ENCODE data around the gene B4GALT4.

B4GALT4 gene

GRCh38 chr3:119238363-119238762 is 2.3 kb downstream of the B4GALT4 start:
- in situ Hi-C loops (cut with HindIII; ENCODE audit: low sequenced_read_pairs): no loop called here

- in situ Hi-C loops (cut with HindIII; ENCODE audit: low sequenced_read_pairs): no loop called here
These were observed 3.4 kb downstream of the B4GALT4 start for GRCh38 chr3:119237299-119237698.

- in situ Hi-C loops (cut with HindIII; ENCODE audit: low sequenced_read_pairs): no loop called here
These were observed 3.9 kb downstream of the B4GALT4 start for GRCh38 chr3:119236756-119237155.

DNA sequence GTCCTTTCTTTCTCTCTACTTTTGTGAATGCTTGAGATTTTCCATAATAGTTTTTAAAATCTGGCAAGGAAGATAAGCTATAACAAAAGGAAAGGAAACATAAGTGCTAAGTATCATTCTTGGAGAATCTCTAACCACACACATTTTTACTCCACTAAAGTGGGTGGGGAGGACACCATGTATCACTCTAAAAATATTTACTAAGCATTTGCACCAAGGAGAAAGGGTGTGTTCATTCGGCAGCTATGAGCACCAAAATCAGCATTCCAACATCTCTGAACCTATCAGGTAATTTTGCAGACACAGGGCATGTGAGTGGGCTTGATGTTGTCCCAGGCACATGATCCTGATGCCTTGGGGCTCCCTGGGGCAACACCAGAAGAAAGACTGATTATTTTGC is 5.5 kb downstream of the B4GALT4 start:
- in situ Hi-C loops (cut with HindIII; ENCODE audit: low sequenced_read_pairs): no loop called here

DNA sequence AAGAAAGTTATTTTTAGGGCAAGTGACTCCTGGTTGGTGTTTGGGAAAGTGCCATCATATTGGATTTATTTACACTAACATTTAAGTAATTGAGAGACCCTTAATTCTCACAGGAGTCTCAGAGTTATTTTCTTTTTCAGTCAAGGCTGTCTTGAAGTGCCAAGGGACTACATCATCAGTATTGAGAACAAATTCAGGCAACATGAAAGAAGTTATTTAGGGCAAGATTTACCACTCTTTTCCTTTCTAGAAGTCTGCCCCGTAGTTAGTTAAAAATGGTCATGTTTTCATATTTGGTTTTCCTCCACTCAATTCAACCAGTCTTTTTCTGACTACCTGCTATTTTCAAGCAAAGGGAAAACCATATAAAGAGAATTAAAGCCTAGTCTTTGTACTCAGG is 6.1 kb downstream of the B4GALT4 start:
- in situ Hi-C loops (cut with HindIII; ENCODE audit: low sequenced_read_pairs): no loop called here

- in situ Hi-C loops (cut with HindIII; ENCODE audit: low sequenced_read_pairs): no loop called here
These were observed 9.9 kb downstream of the B4GALT4 start for GRCh38 chr3:119230745-119231144.

DNA sequence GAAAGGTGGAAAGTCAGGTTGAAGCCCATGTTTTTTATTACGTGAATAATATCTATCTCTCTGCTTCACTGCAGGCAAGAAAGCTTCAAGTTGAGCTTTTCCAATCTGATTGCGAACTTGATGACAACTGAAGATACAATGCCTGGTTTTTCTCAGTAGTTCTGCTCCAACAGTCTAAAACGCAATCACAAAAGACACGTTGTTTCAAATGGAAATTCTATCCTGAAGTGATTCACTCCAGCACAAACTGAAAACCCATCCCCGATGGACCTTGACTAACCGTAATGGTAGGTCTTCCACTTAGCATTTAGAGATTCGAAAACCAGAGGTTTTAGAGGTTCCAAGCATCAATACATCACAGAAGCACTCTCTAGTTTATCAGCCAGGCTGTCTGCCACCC is 10.6 kb downstream of the B4GALT4 start:
- in situ Hi-C loops (cut with HindIII; ENCODE audit: low sequenced_read_pairs): no loop called here

- in situ Hi-C loops (cut with HindIII; ENCODE audit: low sequenced_read_pairs): no loop called here
These were observed 11.5 kb downstream of the B4GALT4 start for GRCh38 chr3:119229190-119229589.

- in situ Hi-C loops (cut with HindIII; ENCODE audit: low sequenced_read_pairs): no loop called here
These were observed 12.1 kb downstream of the B4GALT4 start for GRCh38 chr3:119228373-119229145.

DNA sequence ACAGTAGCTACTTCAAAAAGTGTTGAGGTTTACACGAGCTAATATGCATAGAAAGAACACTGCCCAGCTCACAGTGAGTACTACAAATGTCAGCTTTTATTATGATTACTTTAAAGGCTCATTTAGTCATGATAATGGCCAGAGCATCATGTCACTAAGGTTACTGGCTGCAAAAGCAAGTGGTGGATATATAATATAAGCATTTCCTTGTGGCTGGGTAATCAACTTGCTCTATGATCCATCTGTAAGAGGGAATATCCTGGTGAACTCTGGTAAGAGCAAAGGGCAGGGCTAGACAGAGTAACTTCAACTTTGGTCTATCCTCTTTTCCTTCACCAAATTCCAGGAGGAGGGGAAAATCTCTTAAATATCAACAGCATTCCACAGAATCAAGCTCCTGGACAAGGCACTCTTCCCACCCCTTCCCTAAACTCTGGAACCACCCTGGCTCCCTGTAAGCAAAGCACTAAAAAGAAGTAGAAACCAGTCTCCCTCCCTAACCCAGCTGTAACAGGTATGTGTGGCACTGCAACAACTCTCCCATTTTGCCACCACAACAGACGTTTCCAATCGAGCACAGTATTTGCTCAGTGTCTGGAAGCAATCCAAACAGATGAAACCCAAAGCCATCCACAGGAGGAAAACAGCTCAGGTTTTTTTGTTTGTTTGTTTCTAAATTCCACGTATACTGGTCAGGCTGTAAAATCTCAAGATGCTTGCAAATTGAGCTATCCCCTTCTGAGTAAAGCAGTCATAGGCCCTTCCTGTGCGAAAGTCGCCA is 13.4 kb downstream of the B4GALT4 start:
- in situ Hi-C loops (cut with HindIII; ENCODE audit: low sequenced_read_pairs): no loop called here

GRCh38 chr3:119225121-119225520 is 15.6 kb downstream of the B4GALT4 start:
- in situ Hi-C loops (cut with HindIII; ENCODE audit: low sequenced_read_pairs): no loop called here

GRCh38 chr3:119223511-119223910 is 17.2 kb downstream of the B4GALT4 start:
- in situ Hi-C loops (cut with HindIII; ENCODE audit: low sequenced_read_pairs): no loop called here

DNA sequence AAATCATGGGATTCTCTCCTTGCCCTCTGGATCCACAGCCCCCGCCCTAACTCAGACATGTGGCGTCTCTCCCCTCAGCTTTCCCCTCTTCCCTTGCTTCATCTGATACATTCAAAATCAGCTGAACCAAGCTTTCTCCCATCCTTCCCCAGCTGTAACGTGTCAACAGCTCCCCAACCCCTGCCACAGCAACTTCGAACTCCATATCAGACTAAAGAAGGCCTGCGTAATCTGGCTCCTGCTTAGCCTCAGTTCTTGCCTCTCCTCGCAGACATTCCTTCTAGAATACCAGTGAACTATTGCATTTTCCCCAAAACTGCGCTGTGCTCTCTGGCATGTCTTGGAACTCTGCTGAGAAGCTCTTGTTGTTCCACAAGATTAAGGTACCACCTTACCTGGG is 18.3 kb downstream of the B4GALT4 start:
- in situ Hi-C loops (cut with HindIII; ENCODE audit: low sequenced_read_pairs): no loop called here

DNA sequence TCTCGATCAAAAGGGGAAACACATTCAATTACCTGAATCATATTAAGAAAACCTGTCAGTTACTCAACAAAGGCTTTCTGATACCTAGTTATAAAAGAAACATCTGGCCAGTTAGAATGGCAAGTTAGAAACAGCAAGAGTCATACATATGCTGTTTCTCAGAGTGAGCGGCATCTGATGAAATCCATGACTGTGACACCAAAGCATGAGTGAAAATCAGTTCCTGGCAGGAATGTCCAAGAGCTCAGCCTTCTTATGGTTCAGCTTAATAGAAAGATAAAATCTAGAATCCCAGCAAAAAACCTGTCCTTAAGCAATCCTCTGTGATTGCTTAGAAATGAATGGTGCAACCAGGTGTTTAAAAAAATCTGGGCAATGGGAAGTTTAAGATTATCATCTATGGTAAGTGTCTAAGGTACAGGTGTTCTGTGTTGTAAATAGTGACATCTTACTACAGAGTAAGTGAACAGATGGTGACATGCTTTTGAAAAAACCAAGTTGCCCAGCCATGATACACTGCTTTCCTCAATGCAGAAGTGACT is 18.8 kb downstream of the B4GALT4 start:
- in situ Hi-C loops (cut with HindIII; ENCODE audit: low sequenced_read_pairs): no loop called here

GRCh38 chr3:119220970-119221667 is 19.6 kb downstream of the B4GALT4 start:
- in situ Hi-C loops (cut with HindIII; ENCODE audit: low sequenced_read_pairs): no loop called here

DNA sequence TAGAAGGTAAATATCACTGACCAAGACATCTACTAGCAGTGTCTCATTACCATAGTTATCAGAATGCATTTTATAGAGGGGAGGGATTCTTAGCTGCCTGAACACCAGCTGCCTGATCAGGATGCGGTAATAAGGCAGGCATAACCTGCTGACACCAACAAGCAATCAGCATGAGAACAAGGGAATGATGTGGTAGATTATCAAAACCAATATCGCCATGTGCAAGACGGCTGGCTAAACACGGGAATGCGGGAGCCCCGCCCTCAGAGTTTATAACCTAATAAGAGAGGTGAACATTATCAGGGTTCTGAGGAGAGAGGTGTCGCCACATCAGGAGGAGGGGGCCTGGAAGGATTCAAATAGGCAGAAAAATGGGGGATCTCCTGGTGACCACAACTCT is 20.5 kb downstream of the B4GALT4 start:
- in situ Hi-C loops (cut with HindIII; ENCODE audit: low sequenced_read_pairs): no loop called here

- in situ Hi-C loops (cut with HindIII; ENCODE audit: low sequenced_read_pairs): no loop called here
These were observed 21.6 kb downstream of the B4GALT4 start for GRCh38 chr3:119219069-119219468.

DNA sequence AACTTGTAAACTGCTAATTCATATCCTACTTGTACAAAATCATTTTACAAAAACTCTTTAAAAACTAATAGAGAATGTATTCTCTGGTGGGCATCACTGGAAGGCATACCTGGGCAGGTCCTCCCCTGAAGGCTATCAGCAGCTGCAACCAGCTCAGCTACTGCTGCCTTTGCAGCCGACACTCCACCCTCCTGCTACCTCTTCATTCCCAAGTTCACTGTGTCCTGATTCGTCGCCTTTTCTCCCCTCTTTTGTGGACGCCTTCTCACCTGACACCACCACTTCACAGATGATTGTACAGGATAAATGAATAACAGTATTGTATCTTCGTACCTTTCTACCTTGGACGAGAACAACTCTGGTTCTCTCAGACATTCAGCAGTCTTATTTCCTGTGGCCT is 28.9 kb downstream of the B4GALT4 start:
- in situ Hi-C loops (cut with HindIII; ENCODE audit: low sequenced_read_pairs): no loop called here

GRCh38 chr3:119211193-119211592 is 29.5 kb downstream of the B4GALT4 start:
- in situ Hi-C loops (cut with HindIII; ENCODE audit: low sequenced_read_pairs): no loop called here

DNA sequence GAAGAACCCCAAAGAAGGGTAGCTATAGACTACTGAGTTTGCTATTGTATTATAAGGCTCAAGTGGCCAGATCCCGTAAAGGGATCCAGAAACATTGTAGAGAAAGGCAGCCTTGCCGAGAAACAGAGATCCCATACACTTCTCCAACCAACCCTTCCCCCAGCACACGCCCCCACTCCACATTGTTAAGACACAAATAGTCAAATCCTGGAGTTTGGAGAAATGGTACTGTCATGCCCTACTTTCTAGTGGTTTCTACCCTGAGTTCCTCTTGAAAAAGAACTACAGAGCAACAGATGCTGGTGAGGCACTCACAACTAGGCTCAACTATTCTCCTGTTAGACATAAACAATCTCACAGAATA is 33.2 kb downstream of the B4GALT4 start:
- in situ Hi-C loops (cut with HindIII; ENCODE audit: low sequenced_read_pairs): no loop called here

Measured in DLD1 (cell line).